Occipital lobe (tissue), 1 donor: ENCODE data around the gene PAXIP1. TPM values are rescaled to one million over a fixed set of nuclear protein-coding genes. Genes with fewer than 3 reads are reported as not detected.

Source experiments
- total RNA-seq: library from RNA; depleted of rRNA; stranded (reverse); fragments of >200 nt; gene quantifications from one replicate; pipeline ENCODE4 v1.2.3, GENCODE V29; 2014

PAXIP1 gene
- total RNA-seq, 1 donor from 2014 or later = 10.3 TPM

Other genes starting within 250 kb of the PAXIP1 start
- gene HTR5A, start 67.2 kb upstream of the PAXIP1 start, total RNA-seq = 0.62 TPM